GM23338 (cell line): Measurements from ENCODE around the gene CLSTN1.

ENCODE experiments used
- EZH2 ChIP-seq: fragments of 200-600 bp; sonication (generic); IDR thresholded peaks from one replicate; pipeline ENCODE4 v1.8.0; 2017; ENCODE audit warnings: antibody characterized with exemption, mild to moderate bottlenecking, low read depth; ENCODE audit not compliant: unreplicated experiment
- EZH2phosphoT487 ChIP-seq: fragments of 200-600 bp; sonication (generic); IDR thresholded peaks from one replicate; pipeline ENCODE4 v1.8.1; 2018; ENCODE audit warnings: antibody characterized with exemption; ENCODE audit not compliant: unreplicated experiment
- JUNB ChIP-seq: IDR thresholded peaks from one replicate; pipeline ENCODE4 v1.6.1; 2016; ENCODE audit warnings: antibody characterized with exemption; ENCODE audit not compliant: unreplicated experiment
- NANOG ChIP-seq: IDR thresholded peaks from 2 replicates; pipeline ENCODE4 v1.6.1; 2016; ENCODE audit warnings: antibody characterized with exemption, borderline replicate concordance
- POLR2AphosphoS5 ChIP-seq: IDR thresholded peaks from 2 replicates; pipeline ENCODE4 v1.6.1; 2016; ENCODE audit warnings: antibody characterized with exemption, low read depth
- TF ChIP-seq, protein P1 (sequence below), 2 experiments: fragments of 200-600 bp in 1 of 2; sonication (generic) in 1 of 2; conservative IDR thresholded peaks; 2 replicates each; pipeline versions ENCODE4 v1.5.1 to v1.6.1; 2016 to 2017; ENCODE audit warnings: antibody characterized with exemption in 2 of 2, low read depth in 2 of 2, mild to moderate bottlenecking in 2 of 2, moderate library complexity in 1 of 2
- TF ChIP-seq, protein P2 (sequence below): IDR thresholded peaks from one replicate; pipeline ENCODE4 v1.6.1; 2018; ENCODE audit warnings: antibody characterized with exemption; ENCODE audit not compliant: unreplicated experiment
- TF ChIP-seq, protein P3 (sequence below): IDR thresholded peaks from 2 replicates; pipeline ENCODE4 v1.6.1; 2016; ENCODE audit warnings: antibody characterized with exemption

DNA sequence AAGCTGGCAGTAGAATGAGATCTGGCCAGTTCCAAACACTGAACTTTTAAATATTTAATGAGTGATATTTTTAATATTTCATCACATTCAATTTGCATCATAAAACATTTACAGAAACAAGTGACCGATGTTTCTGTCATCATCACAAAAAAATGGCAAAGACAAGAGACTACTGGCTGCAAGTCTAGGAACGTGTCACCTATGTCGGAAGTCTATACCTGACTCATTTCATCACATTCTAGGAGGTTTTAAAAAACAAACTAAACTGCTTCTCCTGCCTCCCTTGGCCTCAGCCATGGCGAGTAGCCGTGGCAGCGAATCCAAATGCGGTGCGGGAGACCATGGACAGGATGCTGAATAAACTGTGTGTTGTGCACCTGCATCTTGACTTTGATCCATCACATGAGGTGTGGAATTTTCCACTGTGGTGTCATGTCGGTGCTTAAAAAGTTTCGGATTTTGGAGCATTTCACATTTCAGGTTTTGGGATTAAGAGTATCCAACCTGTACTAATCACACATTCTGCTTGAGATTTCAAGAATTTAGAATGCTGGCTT is 43.1 kb downstream of the CLSTN1 start:
- TF ChIP-seq, protein P1, sequence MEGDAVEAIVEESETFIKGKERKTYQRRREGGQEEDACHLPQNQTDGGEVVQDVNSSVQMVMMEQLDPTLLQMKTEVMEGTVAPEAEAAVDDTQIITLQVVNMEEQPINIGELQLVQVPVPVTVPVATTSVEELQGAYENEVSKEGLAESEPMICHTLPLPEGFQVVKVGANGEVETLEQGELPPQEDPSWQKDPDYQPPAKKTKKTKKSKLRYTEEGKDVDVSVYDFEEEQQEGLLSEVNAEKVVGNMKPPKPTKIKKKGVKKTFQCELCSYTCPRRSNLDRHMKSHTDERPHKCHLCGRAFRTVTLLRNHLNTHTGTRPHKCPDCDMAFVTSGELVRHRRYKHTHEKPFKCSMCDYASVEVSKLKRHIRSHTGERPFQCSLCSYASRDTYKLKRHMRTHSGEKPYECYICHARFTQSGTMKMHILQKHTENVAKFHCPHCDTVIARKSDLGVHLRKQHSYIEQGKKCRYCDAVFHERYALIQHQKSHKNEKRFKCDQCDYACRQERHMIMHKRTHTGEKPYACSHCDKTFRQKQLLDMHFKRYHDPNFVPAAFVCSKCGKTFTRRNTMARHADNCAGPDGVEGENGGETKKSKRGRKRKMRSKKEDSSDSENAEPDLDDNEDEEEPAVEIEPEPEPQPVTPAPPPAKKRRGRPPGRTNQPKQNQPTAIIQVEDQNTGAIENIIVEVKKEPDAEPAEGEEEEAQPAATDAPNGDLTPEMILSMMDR (conservative IDR thresholded peaks at IDR 0.05; ENCODE audit: low read depth in 2 of 2) = no peak
- TF ChIP-seq EZH2 = no peak
- TF ChIP-seq, protein P2, sequence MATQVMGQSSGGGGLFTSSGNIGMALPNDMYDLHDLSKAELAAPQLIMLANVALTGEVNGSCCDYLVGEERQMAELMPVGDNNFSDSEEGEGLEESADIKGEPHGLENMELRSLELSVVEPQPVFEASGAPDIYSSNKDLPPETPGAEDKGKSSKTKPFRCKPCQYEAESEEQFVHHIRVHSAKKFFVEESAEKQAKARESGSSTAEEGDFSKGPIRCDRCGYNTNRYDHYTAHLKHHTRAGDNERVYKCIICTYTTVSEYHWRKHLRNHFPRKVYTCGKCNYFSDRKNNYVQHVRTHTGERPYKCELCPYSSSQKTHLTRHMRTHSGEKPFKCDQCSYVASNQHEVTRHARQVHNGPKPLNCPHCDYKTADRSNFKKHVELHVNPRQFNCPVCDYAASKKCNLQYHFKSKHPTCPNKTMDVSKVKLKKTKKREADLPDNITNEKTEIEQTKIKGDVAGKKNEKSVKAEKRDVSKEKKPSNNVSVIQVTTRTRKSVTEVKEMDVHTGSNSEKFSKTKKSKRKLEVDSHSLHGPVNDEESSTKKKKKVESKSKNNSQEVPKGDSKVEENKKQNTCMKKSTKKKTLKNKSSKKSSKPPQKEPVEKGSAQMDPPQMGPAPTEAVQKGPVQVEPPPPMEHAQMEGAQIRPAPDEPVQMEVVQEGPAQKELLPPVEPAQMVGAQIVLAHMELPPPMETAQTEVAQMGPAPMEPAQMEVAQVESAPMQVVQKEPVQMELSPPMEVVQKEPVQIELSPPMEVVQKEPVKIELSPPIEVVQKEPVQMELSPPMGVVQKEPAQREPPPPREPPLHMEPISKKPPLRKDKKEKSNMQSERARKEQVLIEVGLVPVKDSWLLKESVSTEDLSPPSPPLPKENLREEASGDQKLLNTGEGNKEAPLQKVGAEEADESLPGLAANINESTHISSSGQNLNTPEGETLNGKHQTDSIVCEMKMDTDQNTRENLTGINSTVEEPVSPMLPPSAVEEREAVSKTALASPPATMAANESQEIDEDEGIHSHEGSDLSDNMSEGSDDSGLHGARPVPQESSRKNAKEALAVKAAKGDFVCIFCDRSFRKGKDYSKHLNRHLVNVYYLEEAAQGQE = no peak
- no peak for TF ChIP-seq POLR2AphosphoS5
- TF ChIP-seq JUNB = no peak
- TF ChIP-seq EZH2phosphoT487 = no peak
- TF ChIP-seq NANOG = no peak
- TF ChIP-seq, protein P3, sequence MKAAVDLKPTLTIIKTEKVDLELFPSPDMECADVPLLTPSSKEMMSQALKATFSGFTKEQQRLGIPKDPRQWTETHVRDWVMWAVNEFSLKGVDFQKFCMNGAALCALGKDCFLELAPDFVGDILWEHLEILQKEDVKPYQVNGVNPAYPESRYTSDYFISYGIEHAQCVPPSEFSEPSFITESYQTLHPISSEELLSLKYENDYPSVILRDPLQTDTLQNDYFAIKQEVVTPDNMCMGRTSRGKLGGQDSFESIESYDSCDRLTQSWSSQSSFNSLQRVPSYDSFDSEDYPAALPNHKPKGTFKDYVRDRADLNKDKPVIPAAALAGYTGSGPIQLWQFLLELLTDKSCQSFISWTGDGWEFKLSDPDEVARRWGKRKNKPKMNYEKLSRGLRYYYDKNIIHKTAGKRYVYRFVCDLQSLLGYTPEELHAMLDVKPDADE = no peak
